ENCODE measurements around the gene MAGEA10.
"Not testable (repeated sequence)": the region's sequence is repeated elsewhere in the genome, so short reads cannot be mapped to it uniquely, and the experiment has no call there.

MAGEA10 gene

DNA sequence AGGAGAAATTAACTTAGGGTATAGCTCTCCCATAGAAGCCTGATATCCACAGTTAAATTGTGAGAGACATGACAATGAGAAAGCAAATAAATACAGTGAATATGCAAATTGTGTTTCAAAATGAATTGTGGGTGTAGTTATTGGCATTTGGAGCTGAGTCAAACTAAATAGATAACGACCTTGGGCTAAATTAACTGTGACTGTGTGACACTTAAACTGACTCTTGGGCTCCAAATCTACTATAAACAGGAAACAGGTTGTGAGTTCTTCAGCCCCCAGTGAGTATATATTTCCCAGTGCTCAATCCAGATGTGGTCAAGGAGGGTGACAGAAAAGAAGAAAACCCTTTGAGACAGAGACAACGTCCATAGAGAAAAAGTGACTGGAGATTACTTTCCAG lies 11.3 kb upstream of the MAGEA10 start:
- Histone ChIP-seq H3K4me3 (ENCODE audit: low read depth in 1 of 2, low read length in 2 of 2) (no peak overlapping the region), H3K27ac (ENCODE audit: low read length) (no peak overlapping the region), H3K27me3 (ENCODE audit: low read depth, low read length) (no peaks in the 10 kb centered on the region), H3K4me1 (ENCODE audit: control insufficient read depth in 1 of 2, insufficient read depth in 2 of 2, low read length in 2 of 2) (no peaks in the 10 kb centered on the region), H3K36me3 (ENCODE audit: control insufficient read depth in 1 of 2, insufficient read depth in 2 of 2, low read length in 2 of 2) (no peaks in the 10 kb centered on the region), H3K9me3 (ENCODE audit: control insufficient read depth in 1 of 2, low read length in 2 of 2) (no peaks in the 10 kb centered on the region)

DNA sequence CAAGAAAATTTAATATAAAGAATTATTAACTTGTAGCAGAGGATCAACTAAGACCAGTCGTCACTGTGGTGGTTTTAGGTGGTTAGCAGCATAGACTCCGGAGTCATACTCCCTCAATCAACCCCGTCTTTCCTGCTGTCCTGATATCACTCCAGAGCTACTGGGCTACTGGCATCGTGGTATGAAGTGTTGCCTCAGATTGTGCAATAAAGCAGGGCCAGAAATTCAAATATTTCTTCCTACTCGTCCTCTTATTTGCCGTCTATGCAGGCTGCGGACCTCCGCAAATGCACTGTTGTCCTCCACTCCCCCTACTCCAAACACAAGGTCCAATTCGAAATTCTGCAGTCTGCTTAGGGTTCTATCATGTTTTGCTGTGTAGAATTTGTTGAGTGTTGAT lies 1.2 kb upstream of the MAGEA10 start:
- Histone ChIP-seq H3K9me3 (ENCODE audit: control insufficient read depth in 1 of 2, low read length in 2 of 2) (no peaks in the 10 kb centered on the region), H3K4me3 (ENCODE audit: low read depth in 1 of 2, low read length in 2 of 2) (no peak overlapping the region), H3K27me3 (ENCODE audit: low read depth, low read length) (no peaks in the 10 kb centered on the region), H3K27ac (ENCODE audit: low read length) (no peak overlapping the region), H3K4me1 (ENCODE audit: control insufficient read depth in 1 of 2, insufficient read depth in 2 of 2, low read length in 2 of 2) (no peaks in the 10 kb centered on the region), H3K36me3 (ENCODE audit: control insufficient read depth in 1 of 2, insufficient read depth in 2 of 2, low read length in 2 of 2) (no peaks in the 10 kb centered on the region)

- Histone ChIP-seq H3K36me3 (ENCODE audit: control insufficient read depth in 1 of 2, insufficient read depth in 2 of 2, low read length in 2 of 2) (no peaks in the 10 kb centered on the region), H3K4me1 (ENCODE audit: control insufficient read depth in 1 of 2, insufficient read depth in 2 of 2, low read length in 2 of 2) (no peaks in the 10 kb centered on the region), H3K9me3 (ENCODE audit: control insufficient read depth in 1 of 2, low read length in 2 of 2) (no peaks in the 10 kb centered on the region), H3K4me3 (ENCODE audit: low read depth in 1 of 2, low read length in 2 of 2) (no peak overlapping the region), H3K27me3 (ENCODE audit: low read depth, low read length) (no peaks in the 10 kb centered on the region), H3K27ac (ENCODE audit: low read length) (no peak overlapping the region)
Observed at GRCh38 chrX:152137771-152138387, 498 bp downstream of the MAGEA10 start.

- H3K27ac ChIP-seq (ENCODE audit: low read length): no peak overlapping the region
- H3K27me3 ChIP-seq (ENCODE audit: low read depth, low read length): no peaks in the 10 kb centered on the region
- no peaks in the 10 kb centered on the region for H3K9me3 ChIP-seq (ENCODE audit: control insufficient read depth in 1 of 2, low read length in 2 of 2)
- H3K4me1 ChIP-seq (ENCODE audit: control insufficient read depth in 1 of 2, insufficient read depth in 2 of 2, low read length in 2 of 2): no peaks in the 10 kb centered on the region
- no peak overlapping the region for H3K4me3 ChIP-seq (ENCODE audit: low read depth in 1 of 2, low read length in 2 of 2)
- H3K36me3 ChIP-seq (ENCODE audit: control insufficient read depth in 1 of 2, insufficient read depth in 2 of 2, low read length in 2 of 2): no peaks in the 10 kb centered on the region
Observed at GRCh38 chrX:152136312-152136711, 2.1 kb downstream of the MAGEA10 start.

GRCh38 chrX:152131525-152131924 lies 6.9 kb downstream of the MAGEA10 start:
- Histone ChIP-seq H3K36me3 (ENCODE audit: control insufficient read depth in 1 of 2, insufficient read depth in 2 of 2, low read length in 2 of 2) (no peaks in the 10 kb centered on the region), H3K9me3 (ENCODE audit: control insufficient read depth in 1 of 2, low read length in 2 of 2) (no peaks in the 10 kb centered on the region), H3K27ac (ENCODE audit: low read length) (no peak overlapping the region), H3K4me3 (ENCODE audit: low read depth in 1 of 2, low read length in 2 of 2) (no peak overlapping the region), H3K27me3 (ENCODE audit: low read depth, low read length) (no peaks in the 10 kb centered on the region), H3K4me1 (ENCODE audit: control insufficient read depth in 1 of 2, insufficient read depth in 2 of 2, low read length in 2 of 2) (no peaks in the 10 kb centered on the region)

- not testable (repeated sequence) for H3K27me3 ChIP-seq (ENCODE audit: low read depth, low read length); H3K9me3 ChIP-seq (ENCODE audit: control insufficient read depth in 1 of 2, low read length in 2 of 2); H3K36me3 ChIP-seq (ENCODE audit: control insufficient read depth in 1 of 2, insufficient read depth in 2 of 2, low read length in 2 of 2); H3K4me3 ChIP-seq (ENCODE audit: low read depth in 1 of 2, low read length in 2 of 2); H3K27ac ChIP-seq (ENCODE audit: low read length); H3K4me1 ChIP-seq (ENCODE audit: control insufficient read depth in 1 of 2, insufficient read depth in 2 of 2, low read length in 2 of 2)
Observed at GRCh38 chrX:152129069-152129844, 9.1 kb downstream of the MAGEA10 start.

DNA sequence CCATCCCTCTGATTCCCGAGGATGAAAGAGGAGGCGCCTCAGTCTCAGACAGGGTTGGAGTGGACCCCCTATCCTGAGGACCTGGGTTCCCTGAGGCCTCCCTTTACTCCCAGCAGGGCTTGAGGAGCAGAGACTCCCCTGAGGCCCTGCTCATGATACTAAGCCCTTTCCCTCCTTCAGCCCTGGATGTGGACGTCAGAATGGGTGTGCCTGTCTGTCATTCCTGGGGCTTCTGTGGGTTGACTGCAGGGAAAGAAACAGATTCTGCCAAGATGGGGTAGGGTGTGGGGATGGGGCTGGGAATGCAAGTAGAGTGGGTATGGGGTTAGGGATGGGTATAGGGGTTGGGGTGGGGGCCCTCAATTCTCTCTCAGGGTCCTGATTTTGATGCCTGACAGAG lies 21.1 kb downstream of the MAGEA10 start:
- Histone ChIP-seq H3K27me3 (ENCODE audit: low read depth, low read length) (no peaks in the 10 kb centered on the region), H3K4me1 (ENCODE audit: control insufficient read depth in 1 of 2, insufficient read depth in 2 of 2, low read length in 2 of 2) (no peaks in the 10 kb centered on the region), H3K4me3 (ENCODE audit: low read depth in 1 of 2, low read length in 2 of 2) (no peak overlapping the region), H3K36me3 (ENCODE audit: control insufficient read depth in 1 of 2, insufficient read depth in 2 of 2, low read length in 2 of 2) (no peaks in the 10 kb centered on the region), H3K9me3 (ENCODE audit: control insufficient read depth in 1 of 2, low read length in 2 of 2) (no peaks in the 10 kb centered on the region), H3K27ac (ENCODE audit: low read length) (no peak overlapping the region)

- no peaks in the 10 kb centered on the region for H3K36me3 ChIP-seq (ENCODE audit: control insufficient read depth in 1 of 2, insufficient read depth in 2 of 2, low read length in 2 of 2)
- H3K4me1 ChIP-seq (ENCODE audit: control insufficient read depth in 1 of 2, insufficient read depth in 2 of 2, low read length in 2 of 2): no peaks in the 10 kb centered on the region
- no peaks in the 10 kb centered on the region for H3K27me3 ChIP-seq (ENCODE audit: low read depth, low read length)
- H3K9me3 ChIP-seq (ENCODE audit: control insufficient read depth in 1 of 2, low read length in 2 of 2): no peaks in the 10 kb centered on the region
- no peak overlapping the region for H3K4me3 ChIP-seq (ENCODE audit: low read depth in 1 of 2, low read length in 2 of 2)
- H3K27ac ChIP-seq (ENCODE audit: low read length): no peak overlapping the region
Observed at GRCh38 chrX:152108527-152108926, 29.9 kb downstream of the MAGEA10 start.

GRCh38 chrX:152103866-152104265 lies 34.5 kb downstream of the MAGEA10 start:
- H3K4me1 ChIP-seq (ENCODE audit: control insufficient read depth in 1 of 2, insufficient read depth in 2 of 2, low read length in 2 of 2): no peaks in the 10 kb centered on the region
- no peaks in the 10 kb centered on the region for H3K27me3 ChIP-seq (ENCODE audit: low read depth, low read length)
- no peak overlapping the region for H3K27ac ChIP-seq (ENCODE audit: low read length)
- H3K4me3 ChIP-seq (ENCODE audit: low read depth in 1 of 2, low read length in 2 of 2): no peak overlapping the region
- no peaks in the 10 kb centered on the region for H3K9me3 ChIP-seq (ENCODE audit: control insufficient read depth in 1 of 2, low read length in 2 of 2)
- no peaks in the 10 kb centered on the region for H3K36me3 ChIP-seq (ENCODE audit: control insufficient read depth in 1 of 2, insufficient read depth in 2 of 2, low read length in 2 of 2)

DNA sequence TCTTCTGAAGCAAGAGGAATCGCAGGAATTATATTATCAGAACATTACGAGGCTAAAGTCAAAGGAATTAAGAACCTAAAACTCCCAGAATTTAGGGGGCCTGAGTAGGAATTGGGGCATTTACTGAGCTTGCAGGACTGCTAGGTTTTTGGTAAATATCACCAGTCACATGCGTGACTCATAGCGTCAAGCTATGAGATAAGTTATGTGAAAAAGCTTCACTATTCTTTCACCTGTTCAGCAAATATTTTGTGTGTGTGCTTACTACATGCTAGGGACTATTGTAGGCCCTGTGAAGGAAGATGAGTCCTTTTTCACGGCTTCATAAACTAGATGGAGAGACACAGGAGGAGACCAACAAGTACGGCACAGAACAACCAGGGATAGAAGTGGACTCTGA lies 52.2 kb downstream of the MAGEA10 start:
- Histone ChIP-seq H3K4me3 (ENCODE audit: low read depth in 1 of 2, low read length in 2 of 2) (no peak overlapping the region), H3K27ac (ENCODE audit: low read length) (no peak overlapping the region), H3K4me1 (ENCODE audit: control insufficient read depth in 1 of 2, insufficient read depth in 2 of 2, low read length in 2 of 2) (no peaks in the 10 kb centered on the region), H3K9me3 (ENCODE audit: control insufficient read depth in 1 of 2, low read length in 2 of 2) (no peaks in the 10 kb centered on the region), H3K27me3 (ENCODE audit: low read depth, low read length) (no peaks in the 10 kb centered on the region), H3K36me3 (ENCODE audit: control insufficient read depth in 1 of 2, insufficient read depth in 2 of 2, low read length in 2 of 2) (no peaks in the 10 kb centered on the region)

Measured in muscle layer of duodenum (tissue), 2 donors.